ENCODE data around the gene DPP7. TPM values are rescaled to one million over a fixed set of nuclear protein-coding genes. Genes with fewer than 3 reads are reported as not detected.

The DPP7 gene
- total and polyA plus RNA-seq, 9 of the 15 experiments (the other 6 are each of a cell fraction or from before 2014, with no cell fraction given), result 0.99 to 365 (median 132) TPM

- TF ChIP-seq CBX5 (IDR thresholded peaks at IDR 0.05; ENCODE audit: borderline replicate concordance, low read depth) (no peak), PHB (CRISPR knock-in tag; IDR thresholded peaks at IDR 0.05) (no peak), HDAC1 (IDR thresholded peaks at IDR 0.05) (peak in 1 of 2 experiments; percentile 23; a peak in 1 of 4 replicates), IRF2 (CRISPR knock-in tag; IDR thresholded peaks at IDR 0.05) (no peak), EP300 (IDR thresholded peaks at IDR 0.05; ENCODE audit: low read length) (no peak), MAX (CRISPR knock-in tag; IDR thresholded peaks at IDR 0.05) (peak; percentile 70), TRIM24 (IDR thresholded peaks at IDR 0.05) (no peak), MXI1 (IDR thresholded peaks at IDR 0.05; ENCODE audit: low read depth, low read length) (no peak; the same call in 1 of the 2 replicates), COPS2 (conservative IDR thresholded peaks at IDR 0.05) (no peak), ZNF354B (CRISPR knock-in tag; IDR thresholded peaks at IDR 0.05) (no peak), ETS1 (conservative IDR thresholded peaks at IDR 0.05; ENCODE audit: control insufficient read depth, low read depth, low read length) (0 out of 2 replicates have a peak, but pooled peaks have one; percentile 29), UBTF (IDR thresholded peaks at IDR 0.05; ENCODE audit: borderline replicate concordance in 1 of 2, low read depth in 2 of 2, low read length in 2 of 2) (no peak), E4F1 (CRISPR knock-in tag; IDR thresholded peaks at IDR 0.05; ENCODE audit: borderline replicate concordance) (no peak), ZFP36 (IDR thresholded peaks at IDR 0.05; ENCODE audit: low read depth, low read length, partially characterized antibody) (no peak), ZNF316 (IDR thresholded peaks at IDR 0.05) (no peak), FOXA1 (IDR thresholded peaks at IDR 0.05; ENCODE audit: borderline replicate concordance) (no peak), MITF (IDR thresholded peaks at IDR 0.05) (no peak), SP1 (CRISPR knock-in tag; IDR thresholded peaks at IDR 0.05) (no peak; the same call in none of the 2 replicates), ZNF384 (IDR thresholded peaks at IDR 0.05; ENCODE audit: low read depth, low read length) (0 out of 2 replicates have a peak, but pooled peaks have one; percentile 83), KDM5B (IDR thresholded peaks at IDR 0.05; ENCODE audit: insufficient replicate concordance, low read depth, low read length) (no peak), ETS2 (tag; IDR thresholded peaks at IDR 0.05; ENCODE audit: borderline replicate concordance, poor library complexity, severe bottlenecking) (no peak), HNRNPUL1 (IDR thresholded peaks at IDR 0.05; ENCODE audit: low read length) (no peak)
These were observed 46.5 kb downstream of the DPP7 start (continued) for GRCh38 chr9:137067860-137068538.

Measured in K562 (cell line).